ENCODE results near the gene NLGN1. TPM values are rescaled to one million over a fixed set of nuclear protein-coding genes. Genes with fewer than 3 reads are reported as not detected.

NLGN1 gene
- total RNA-seq, 2 donors from 2014 or later = 0.67 to 1.3 TPM

- H3K27me3 ChIP-seq = no peaks in the 10 kb centered on the region
- no peaks in the 10 kb centered on the region for H3K36me3 ChIP-seq
- H3K27ac ChIP-seq = no peak overlapping the region
- no peak overlapping the region for H3K9ac ChIP-seq (ENCODE audit: low read depth in 2 of 2, low read length in 2 of 2)
- H3K4me1 ChIP-seq = no peaks in the 10 kb centered on the region
- no peak for DNase-seq
- no peak overlapping the region for H3K4me3 ChIP-seq
- no peak for TF ChIP-seq CTCF (IDR thresholded peaks at IDR 0.05)
- intact Hi-C loops (cut with DNase I) = no loop called here
- no peaks in the 10 kb centered on the region for H3K9me3 ChIP-seq
These were observed 335.6 kb downstream of the NLGN1 start for GRCh38 chr3:173733029-173733652.

DNA sequence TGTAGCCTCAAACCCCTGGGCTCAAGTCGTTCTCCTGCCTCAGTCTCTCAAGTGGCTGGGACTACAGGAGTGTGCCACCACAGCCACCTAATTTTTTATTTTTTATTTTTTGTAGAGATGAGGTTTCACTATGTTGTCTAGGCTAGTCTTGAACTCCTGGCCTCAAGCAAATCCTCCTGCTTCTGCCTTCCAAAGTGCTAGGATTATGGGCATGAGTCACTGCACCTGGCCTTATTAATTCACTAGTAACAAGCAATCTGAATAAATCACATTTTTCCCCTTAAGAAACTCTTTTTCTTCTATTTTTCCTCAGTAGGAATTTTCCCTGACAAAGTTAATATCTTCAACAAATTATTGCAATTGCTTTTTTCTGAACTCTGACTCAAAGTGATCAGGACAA, 336.9 kb downstream of the NLGN1 start:
- no peak for TF ChIP-seq CTCF (IDR thresholded peaks at IDR 0.05)
- H3K9ac ChIP-seq (ENCODE audit: low read depth in 2 of 2, low read length in 2 of 2) = no peak overlapping the region
- intact Hi-C loops (cut with DNase I) = no loop called here
- H3K4me3 ChIP-seq = no peak overlapping the region
- no peaks in the 10 kb centered on the region for H3K4me1 ChIP-seq
- no peak for DNase-seq
- no peak overlapping the region for H3K27ac ChIP-seq
- no peaks in the 10 kb centered on the region for H3K9me3 ChIP-seq
- H3K27me3 ChIP-seq = no peaks in the 10 kb centered on the region
- no peaks in the 10 kb centered on the region for H3K36me3 ChIP-seq

- no peak for TF ChIP-seq CTCF (IDR thresholded peaks at IDR 0.05)
- intact Hi-C loops (cut with DNase I) = no loop called here
- Histone ChIP-seq H3K27me3 (no peaks in the 10 kb centered on the region), H3K36me3 (no peaks in the 10 kb centered on the region), H3K27ac (no peak overlapping the region), H3K9me3 (no peaks in the 10 kb centered on the region), H3K4me1 (no peaks in the 10 kb centered on the region), H3K9ac (ENCODE audit: low read depth in 2 of 2, low read length in 2 of 2) (no peak overlapping the region), H3K4me3 (no peak overlapping the region)
- no peak for DNase-seq
These were observed 337.4 kb downstream of the NLGN1 start for GRCh38 chr3:173734895-173735294.

DNA sequence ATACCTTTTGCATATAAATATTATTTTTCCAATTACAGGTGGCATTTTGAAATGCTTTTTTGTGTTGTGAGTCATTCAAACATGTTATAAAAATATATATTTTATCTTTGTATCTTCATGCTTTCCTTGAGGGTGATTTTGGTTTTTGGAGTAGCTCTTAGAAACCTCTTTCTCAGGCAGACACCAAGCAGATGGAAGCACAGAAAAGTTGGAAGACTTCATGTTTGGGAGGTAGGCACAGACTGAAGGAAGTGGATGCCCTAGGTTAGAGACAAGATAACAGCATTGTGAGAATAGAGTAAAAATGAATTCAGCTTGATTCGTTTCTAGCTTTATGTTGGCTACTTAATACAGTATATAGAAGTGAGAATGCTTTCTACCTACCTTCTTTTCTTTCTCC, 338.3 kb downstream of the NLGN1 start:
- H3K9ac ChIP-seq (ENCODE audit: low read depth in 2 of 2, low read length in 2 of 2) = no peak overlapping the region
- H3K4me3 ChIP-seq = no peak overlapping the region
- no peaks in the 10 kb centered on the region for H3K9me3 ChIP-seq
- no peak overlapping the region for H3K27ac ChIP-seq
- no peaks in the 10 kb centered on the region for H3K27me3 ChIP-seq
- DNase-seq = no peak
- TF ChIP-seq CTCF (IDR thresholded peaks at IDR 0.05) = no peak
- no peaks in the 10 kb centered on the region for H3K4me1 ChIP-seq
- intact Hi-C loops (cut with DNase I) = no loop called here
- H3K36me3 ChIP-seq = no peaks in the 10 kb centered on the region

- no peak overlapping the region for H3K4me3 ChIP-seq
- H3K4me1 ChIP-seq = no peaks in the 10 kb centered on the region
- H3K27me3 ChIP-seq = no peaks in the 10 kb centered on the region
- TF ChIP-seq CTCF (IDR thresholded peaks at IDR 0.05) = no peak
- no peaks in the 10 kb centered on the region for H3K9me3 ChIP-seq
- DNase-seq = no peak
- no peak overlapping the region for H3K9ac ChIP-seq (ENCODE audit: low read depth in 2 of 2, low read length in 2 of 2)
- H3K36me3 ChIP-seq = no peaks in the 10 kb centered on the region
- no peak overlapping the region for H3K27ac ChIP-seq
- intact Hi-C loops (cut with DNase I) = no loop called here
These were observed 339.7 kb downstream of the NLGN1 start for GRCh38 chr3:173737167-173737808.
